Mucosa of rectum (tissue), 2 donors: Measurements from ENCODE around the gene ZNF705A.
"Not testable (repeated sequence)": the region's sequence is repeated elsewhere in the genome, so short reads cannot be mapped to it uniquely, and the experiment has no call there.

Source experiments
- H3K27ac ChIP-seq, 2 donors: one replicate each; pipeline ENCODE4 v1.7.0; 2013; ENCODE audit warnings: inconsistent platforms in 2 of 2, low read depth in 2 of 2, low read length in 2 of 2
- H3K27me3 ChIP-seq, 2 donors: one replicate each; pipeline ENCODE4 v1.7.0; 2013; ENCODE audit warnings: low read length in 2 of 2; ENCODE audit not compliant: control insufficient read depth in 2 of 2, insufficient read depth in 2 of 2
- H3K36me3 ChIP-seq, 2 donors: one replicate each; pipeline ENCODE4 v1.7.0; 2013; ENCODE audit warnings: low read length in 2 of 2; ENCODE audit not compliant: control insufficient read depth in 2 of 2, insufficient read depth in 2 of 2
- H3K4me1 ChIP-seq, 2 donors: one replicate each; pipeline ENCODE4 v1.7.0; 2013; ENCODE audit warnings: low read length in 2 of 2, mild to moderate bottlenecking in 1 of 2; ENCODE audit not compliant: control insufficient read depth in 2 of 2, insufficient read depth in 2 of 2
- H3K4me3 ChIP-seq, 2 donors: one replicate each; pipeline ENCODE4 v1.7.0; 2013; ENCODE audit warnings: low read length in 2 of 2
- H3K9ac ChIP-seq, 2 donors: one replicate each; pipeline ENCODE4 v1.7.0; 2013; ENCODE audit warnings: low read length in 2 of 2, low read depth in 1 of 2, mild to moderate bottlenecking in 1 of 2
- H3K9me3 ChIP-seq, 2 donors: one replicate each; pipeline ENCODE4 v1.7.0; 2013; ENCODE audit warnings: low read length in 2 of 2; ENCODE audit not compliant: control insufficient read depth in 2 of 2
- donor health status: healthy.
- donor health status: Normal muscosa, but diverticular disease.

Gene ZNF705A

DNA sequence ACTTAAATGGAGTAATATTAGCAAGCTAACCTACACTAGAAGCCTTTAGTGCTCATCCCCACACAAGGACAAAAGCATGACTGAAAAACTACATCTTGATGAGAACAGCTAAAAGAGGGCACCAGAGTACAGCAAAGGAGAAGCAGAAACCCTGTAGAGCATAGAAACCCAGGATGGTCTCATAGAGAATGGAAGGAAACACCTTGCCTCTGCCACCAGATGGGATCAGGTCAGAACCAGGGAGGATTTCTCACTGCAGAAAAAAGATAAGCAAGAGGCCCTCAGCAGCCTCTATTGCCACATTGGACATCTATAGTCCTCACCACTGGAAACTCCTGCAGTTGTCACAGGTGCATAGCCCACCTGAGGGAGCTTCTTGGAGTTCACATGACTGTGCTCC is 13.6 kb upstream of the ZNF705A start:
- Histone ChIP-seq H3K9ac (no peak overlapping the region), H3K4me3 (no peak overlapping the region), H3K36me3 (no peaks in the 10 kb centered on the region), H3K9me3 (no peaks in the 10 kb centered on the region), H3K27me3 (peaks cover 0 to 4% of the 10 kb centered on the region in 2 donors), H3K4me1 (no peaks in the 10 kb centered on the region), H3K27ac (no peak overlapping the region)

DNA sequence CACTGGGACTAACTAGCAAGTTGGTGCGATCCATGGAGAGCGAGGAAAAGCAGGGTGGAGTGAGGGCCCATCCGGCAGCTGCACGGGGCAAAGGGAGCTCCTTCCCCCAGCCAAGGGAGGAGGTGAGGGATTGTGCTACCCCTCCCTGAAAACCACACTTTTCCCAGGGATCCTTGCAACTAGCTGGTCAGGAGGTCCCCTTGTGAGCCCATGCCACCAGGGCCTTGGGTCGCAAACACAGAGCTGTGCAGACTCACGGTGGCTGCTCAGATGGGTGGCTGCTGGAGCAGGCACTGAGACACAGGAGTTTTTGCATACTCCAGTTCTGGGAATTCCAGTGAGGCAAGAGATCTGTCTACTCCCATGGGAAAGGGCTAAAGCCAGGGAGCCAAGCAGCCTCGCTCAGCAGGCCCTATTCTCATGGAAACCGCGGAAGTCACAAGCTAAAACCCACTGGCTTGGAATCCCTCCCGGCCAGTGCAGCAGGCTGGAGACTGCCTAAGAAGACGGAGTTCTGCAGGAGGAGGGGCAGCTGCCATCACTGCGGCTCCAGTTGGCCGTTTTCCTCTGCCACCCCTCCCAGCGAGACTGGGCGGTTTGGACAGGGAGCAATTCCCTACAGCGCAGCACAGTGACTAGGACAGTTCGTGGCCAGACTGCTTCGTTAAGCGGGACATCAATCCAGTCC is 10.9 kb upstream of the ZNF705A start:
- Histone ChIP-seq H3K9me3 (no peaks in the 10 kb centered on the region), H3K36me3 (no peaks in the 10 kb centered on the region), H3K4me3 (no peak overlapping the region), H3K9ac (no peak overlapping the region), H3K27ac (peak overlapping the region in 1 of 2 donors; percentile 9), H3K4me1 (no peaks in the 10 kb centered on the region), H3K27me3 (peaks cover 0 to 4% of the 10 kb centered on the region in 2 donors)

DNA sequence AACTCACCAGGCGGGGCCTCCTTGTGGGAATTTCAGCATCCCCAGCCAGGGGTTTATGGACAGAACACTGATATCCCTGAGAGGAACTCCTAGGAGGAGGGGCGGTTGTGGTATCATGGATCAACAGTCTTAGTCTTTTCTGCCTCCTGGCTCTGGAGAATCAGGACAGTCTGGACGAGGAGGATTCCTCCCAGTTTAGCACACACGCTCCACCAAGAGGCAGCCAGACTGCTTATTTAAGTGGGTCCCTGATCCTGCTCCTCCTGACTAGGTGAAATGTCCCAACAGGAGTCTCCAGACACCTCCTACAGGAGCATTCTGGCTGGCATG is 10.4 kb upstream of the ZNF705A start:
- Histone ChIP-seq H3K4me3 (no peak overlapping the region), H3K9ac (no peak overlapping the region), H3K36me3 (no peaks in the 10 kb centered on the region), H3K27ac (peak overlapping the region in 1 of 2 donors; percentile 9), H3K9me3 (no peaks in the 10 kb centered on the region), H3K4me1 (no peaks in the 10 kb centered on the region), H3K27me3 (peaks cover 0 to 4% of the 10 kb centered on the region in 2 donors)

DNA sequence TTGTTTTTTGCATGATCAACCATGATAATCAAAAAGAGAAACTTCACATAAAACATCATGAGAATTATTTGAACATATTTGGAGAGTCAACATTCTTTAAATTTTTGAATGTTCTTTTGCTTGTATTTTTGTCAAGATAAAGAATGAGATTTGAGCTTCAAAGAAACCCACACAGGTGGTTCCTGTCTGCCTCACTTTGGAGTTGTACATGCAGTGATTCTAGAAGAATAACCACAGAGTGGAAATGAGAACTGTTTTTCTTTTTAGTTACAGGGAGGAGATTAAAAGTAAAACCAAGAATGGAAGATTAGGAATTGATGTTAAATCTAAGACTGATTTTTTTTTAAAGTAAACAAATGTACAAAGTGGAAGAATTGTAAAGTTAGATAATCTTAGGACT is 2.3 kb upstream of the ZNF705A start:
- no peaks in the 10 kb centered on the region for H3K4me1 ChIP-seq
- no peak overlapping the region for H3K4me3 ChIP-seq
- H3K36me3 ChIP-seq: no peaks in the 10 kb centered on the region
- no peak overlapping the region for H3K27ac ChIP-seq
- no peak overlapping the region for H3K9ac ChIP-seq
- no peaks in the 10 kb centered on the region for H3K27me3 ChIP-seq
- H3K9me3 ChIP-seq: no peaks in the 10 kb centered on the region

DNA sequence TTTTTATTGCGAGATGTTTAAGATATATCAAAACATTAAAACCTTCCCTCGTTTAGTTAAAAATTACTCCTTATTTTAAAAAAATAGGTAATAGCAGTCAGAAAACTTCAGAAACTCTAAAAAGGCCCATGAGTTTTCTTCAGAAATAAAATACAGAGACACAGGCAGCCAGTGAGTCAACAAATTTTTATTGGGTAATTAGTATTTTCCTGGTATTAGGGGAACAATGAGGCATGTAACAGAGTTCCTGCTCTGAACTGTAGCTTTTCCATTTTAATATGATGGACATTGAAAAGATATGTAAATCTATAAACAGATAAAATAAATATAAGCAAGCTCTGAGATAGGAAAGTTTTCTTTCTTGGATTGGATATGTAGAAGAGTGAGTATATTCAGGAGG is 399 bp upstream of the ZNF705A start:
- no peak overlapping the region for H3K4me3 ChIP-seq
- H3K9ac ChIP-seq: no peak overlapping the region
- no peaks in the 10 kb centered on the region for H3K27me3 ChIP-seq
- no peak overlapping the region for H3K27ac ChIP-seq
- no peaks in the 10 kb centered on the region for H3K9me3 ChIP-seq
- H3K36me3 ChIP-seq: no peaks in the 10 kb centered on the region
- H3K4me1 ChIP-seq: no peaks in the 10 kb centered on the region

DNA sequence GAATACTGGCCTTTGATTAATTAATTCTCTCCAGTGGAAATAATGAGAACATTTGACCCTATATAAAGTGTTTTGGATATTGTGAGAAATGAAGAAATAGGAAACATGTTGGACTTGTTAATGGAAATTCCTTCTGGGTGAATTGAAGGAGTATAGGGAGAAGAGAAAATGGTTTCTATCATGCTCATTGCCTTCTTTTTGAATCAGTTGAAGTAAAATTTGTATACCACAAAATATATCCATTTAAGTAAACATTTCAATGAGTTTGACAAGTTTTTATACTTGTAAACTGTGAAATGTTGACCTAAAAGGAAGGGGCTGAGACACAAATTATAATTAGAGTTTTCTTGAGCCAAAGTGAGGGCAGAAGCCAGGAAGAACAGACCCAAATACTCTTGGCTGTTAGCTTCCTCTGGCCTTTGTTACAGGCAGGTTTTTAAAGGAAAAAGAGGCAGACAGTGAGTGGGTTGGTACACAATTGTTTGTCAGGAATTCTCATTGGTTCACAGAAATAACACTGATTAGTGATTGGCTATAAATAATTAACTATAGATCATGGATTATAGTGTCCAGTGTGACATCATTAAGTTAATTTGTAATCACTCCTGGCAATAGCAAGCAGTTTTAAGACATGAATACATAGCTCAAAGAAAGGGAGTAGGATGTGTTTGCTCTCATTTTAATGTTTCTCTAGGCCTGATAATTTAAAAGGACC is 826 bp downstream of the ZNF705A start:
- H3K36me3 ChIP-seq: no peaks in the 10 kb centered on the region
- H3K27ac ChIP-seq: no peak overlapping the region
- no peaks in the 10 kb centered on the region for H3K27me3 ChIP-seq
- H3K4me1 ChIP-seq: no peaks in the 10 kb centered on the region
- H3K4me3 ChIP-seq: no peak overlapping the region
- H3K9ac ChIP-seq: no peak overlapping the region
- no peaks in the 10 kb centered on the region for H3K9me3 ChIP-seq

DNA sequence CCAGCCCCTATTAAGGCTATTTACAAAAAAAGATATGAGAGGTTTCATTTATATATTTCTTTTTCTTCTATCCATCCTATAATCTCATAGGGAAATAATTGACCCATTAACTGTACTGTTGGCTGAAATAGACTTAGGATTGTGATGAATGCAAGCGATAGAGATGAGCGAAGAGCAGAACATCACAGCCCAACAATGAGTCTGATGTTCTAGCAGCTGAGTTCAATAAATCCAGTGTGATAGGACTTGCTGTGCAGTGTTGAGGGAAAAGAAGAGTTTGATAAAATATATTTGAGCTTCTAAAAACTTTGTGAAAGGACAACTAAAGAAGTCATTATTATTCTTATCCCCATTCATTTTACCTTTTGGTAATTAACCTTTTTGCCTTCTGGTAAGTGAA is 16.1 kb downstream of the ZNF705A start:
- H3K4me1 ChIP-seq, H3K4me3 ChIP-seq, H3K36me3 ChIP-seq, H3K9me3 ChIP-seq, H3K9ac ChIP-seq, H3K27ac ChIP-seq, H3K27me3 ChIP-seq: not testable (repeated sequence)

DNA sequence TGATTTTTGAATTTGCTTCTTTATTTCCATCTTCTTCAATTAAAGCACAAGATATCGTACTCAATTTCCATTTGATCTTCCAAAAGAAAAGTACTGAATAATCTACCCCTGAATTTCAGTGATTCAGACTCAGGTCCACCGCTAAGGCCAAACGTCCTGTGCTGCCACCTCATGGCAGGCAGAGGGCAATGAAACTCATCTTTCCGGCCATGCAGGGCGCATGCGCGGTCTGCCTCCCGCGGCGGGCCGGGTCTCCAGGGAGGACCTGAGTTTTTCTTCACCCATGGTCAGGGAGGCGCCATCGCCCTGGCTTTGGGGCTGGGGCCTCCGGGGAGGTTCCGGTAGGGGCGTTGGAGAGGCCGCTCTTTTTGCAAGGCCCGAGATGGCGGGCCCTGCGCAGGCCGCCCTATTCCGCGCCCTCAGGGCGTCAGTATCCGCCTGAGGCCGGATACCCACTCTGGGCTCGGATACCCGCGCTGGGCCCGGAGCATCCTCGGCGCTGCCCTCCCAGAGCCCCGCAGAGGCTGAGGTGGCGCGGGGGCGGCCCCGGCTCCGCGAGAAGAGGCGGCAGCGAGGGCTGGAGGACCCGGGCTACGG is 23.3 kb downstream of the ZNF705A start:
- H3K27ac ChIP-seq, H3K4me1 ChIP-seq, H3K36me3 ChIP-seq, H3K9me3 ChIP-seq, H3K27me3 ChIP-seq: not testable (repeated sequence)
- H3K4me3 ChIP-seq: peak overlapping the region; percentile 46 to 65
- peak overlapping the region in 1 of 2 donors; percentile 64 for H3K9ac ChIP-seq

DNA sequence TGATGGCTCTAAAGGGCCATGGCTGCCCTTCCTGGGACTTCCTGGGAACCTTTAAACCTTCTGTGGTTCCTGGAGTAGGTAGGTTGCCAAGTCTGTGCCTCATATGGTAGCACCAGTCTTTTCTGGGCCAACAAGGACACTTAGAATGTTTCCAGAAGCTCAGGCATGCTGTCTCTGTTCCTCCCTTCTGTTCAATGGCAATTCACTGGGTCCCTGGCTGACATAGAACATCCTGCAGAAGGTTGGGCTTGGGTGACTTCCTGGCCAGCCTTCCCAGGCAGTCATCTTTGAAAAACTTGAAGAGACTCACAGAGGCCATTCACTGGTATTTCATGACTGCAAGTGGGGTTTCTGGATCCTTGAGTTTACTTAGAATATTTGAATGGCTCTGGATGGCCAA is 24.5 kb downstream of the ZNF705A start:
- not testable (repeated sequence) for H3K36me3 ChIP-seq, H3K4me1 ChIP-seq, H3K4me3 ChIP-seq, H3K9me3 ChIP-seq, H3K27ac ChIP-seq, H3K27me3 ChIP-seq, H3K9ac ChIP-seq

DNA sequence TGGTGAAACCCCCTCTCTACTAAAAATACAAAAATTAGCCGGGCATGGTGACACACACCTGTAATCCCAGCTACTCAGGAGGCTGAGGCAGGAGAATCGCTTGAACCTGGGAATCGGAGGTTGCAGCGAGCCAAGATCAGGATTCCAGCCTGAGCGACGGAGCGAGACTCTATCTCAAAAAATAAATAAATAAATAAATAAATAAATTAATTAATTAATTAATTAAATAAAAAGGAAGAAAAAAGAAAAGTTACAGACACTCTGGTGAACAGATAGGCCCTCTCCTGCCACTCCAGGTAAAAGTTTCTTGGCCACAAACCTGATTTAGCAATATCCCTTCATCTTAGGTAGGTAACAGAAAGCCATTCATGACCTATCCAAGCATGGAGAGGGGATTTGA is 26.1 kb downstream of the ZNF705A start:
- not testable (repeated sequence) for H3K4me3 ChIP-seq, H3K36me3 ChIP-seq, H3K27me3 ChIP-seq, H3K27ac ChIP-seq, H3K9ac ChIP-seq, H3K9me3 ChIP-seq, H3K4me1 ChIP-seq
